Purkinje cell (primary cell): ENCODE measurements around the gene VAV1. TPM values are rescaled to one million over a fixed set of nuclear protein-coding genes. Genes with fewer than 3 reads are reported as not detected.

Experiments used
- polyA plus RNA-seq: library from polyadenylated mRNA; unstranded; fragments of >200 nt; fragmentation: Nextera tagmentation; gene quantifications from 2 replicates; pipeline ENCODE4 v1.2.1, GENCODE V29; 2014

The VAV1 gene
- 0.12 TPM in 1 of 2 replicates, not detected in the other for polyA plus RNA-seq

GRCh38 chr19:6772028-6772865 is at the start of gene VAV1:
TSS of gene VAV1 (plus strand) at chr19:6772708. CDS start at chr19:6772808, 100 bp downstream.

GRCh38 chr19:6737284-6737872 is 35.1 kb upstream of the VAV1 start, which contains the start of gene GPR108:
TSS of gene GPR108 (minus strand) at chr19:6737580. CDS start at chr19:6737576, 4 bp downstream.

GRCh38 chr19:6739390-6739882 is 33.1 kb upstream of the VAV1 start, which contains the start of gene TRIP10:
TSS of gene TRIP10 (plus strand) at chr19:6739680. CDS start at chr19:6739762, 82 bp downstream.

GRCh38 chr19:6767357-6768235 is 4.9 kb upstream of the VAV1 start, which contains the start of gene SH2D3A:
TSS of gene SH2D3A (minus strand) at chr19:6767435. CDS start at chr19:6763748, 3,687 bp downstream.

GRCh38 chr19:6887316-6887715 is 114.8 kb downstream of the VAV1 start, which contains the start of gene ADGRE1:
TSS of gene ADGRE1 (plus strand) at chr19:6887579. CDS start at chr19:6887609, 30 bp downstream.

Other genes with a start within 250 kb of the VAV1 start
- 0.14 and 1.9 TPM in 2 replicates for gene TNFSF9, start 241.7 kb upstream of the VAV1 start, polyA plus RNA-seq
- 2.3 TPM in 1 of 2 replicates, not detected in the other for gene CD70, start 181.6 kb upstream of the VAV1 start, polyA plus RNA-seq
- gene TNFSF14, start 102.5 kb upstream of the VAV1 start, polyA plus RNA-seq = not detected in 2 replicates
- 0.52 and 2.7 TPM in 2 replicates for gene C3, start 52.1 kb upstream of the VAV1 start, polyA plus RNA-seq
- 7.2 and 11.7 TPM in 2 replicates for gene GPR108, start 35.1 kb upstream of the VAV1 start, polyA plus RNA-seq
- not detected in 2 replicates for gene TRIP10, start 33.0 kb upstream of the VAV1 start, polyA plus RNA-seq
- gene SH2D3A, start 5.3 kb upstream of the VAV1 start, polyA plus RNA-seq = not detected in 2 replicates
- not detected in 2 replicates for gene ADGRE1, start 114.9 kb downstream of the VAV1 start, polyA plus RNA-seq
- gene MBD3L2B, start 248.7 kb downstream of the VAV1 start, polyA plus RNA-seq = not detected in 2 replicates